ENCODE data around the gene MISP3. TPM values are rescaled to one million over a fixed set of nuclear protein-coding genes. Genes with fewer than 3 reads are reported as not detected.

Gene MISP3
- total and polyA plus RNA-seq, 9 of the 15 experiments (the other 6 are each of a cell fraction or from before 2014, with no cell fraction given) = 0.25 to 5.6 (median 1.6) TPM

DNA sequence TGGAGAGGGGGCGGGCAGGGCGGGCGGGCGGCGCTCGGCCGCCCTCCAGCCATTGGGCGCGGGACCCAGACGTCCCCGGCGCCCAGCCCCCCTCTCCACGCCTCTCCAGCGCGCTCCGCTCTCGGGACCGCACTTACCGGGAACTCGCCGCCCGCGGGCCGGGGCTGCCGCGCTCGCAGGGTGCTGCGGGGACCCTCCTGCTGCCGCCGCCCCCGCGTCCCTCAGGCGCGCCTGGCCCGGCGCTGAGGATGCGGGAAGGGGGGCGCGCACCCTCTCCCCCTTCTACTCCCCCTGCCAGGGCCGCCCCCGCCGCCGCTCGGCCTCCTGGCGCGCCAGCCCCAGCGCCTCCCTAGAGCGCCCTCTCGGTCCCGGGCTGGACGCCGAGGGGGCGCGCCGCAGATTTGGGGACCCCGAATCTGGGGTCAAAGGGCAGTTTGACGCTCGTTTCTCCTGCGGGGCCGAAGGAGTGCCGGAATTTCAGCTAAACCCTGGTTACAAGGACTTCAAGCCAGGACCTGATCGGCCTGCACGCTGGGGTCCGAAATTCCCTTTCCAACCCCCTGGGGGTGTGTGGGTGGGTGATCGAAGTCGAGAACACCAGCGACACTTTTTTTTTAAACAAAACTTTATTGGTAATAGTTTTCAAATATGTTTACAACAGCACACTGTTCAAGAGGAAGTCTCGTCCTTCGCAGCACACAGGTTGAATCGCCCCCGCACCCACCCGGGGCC, 18.7 kb downstream of the MISP3 start (continued):
- TF ChIP-seq, protein P1, sequence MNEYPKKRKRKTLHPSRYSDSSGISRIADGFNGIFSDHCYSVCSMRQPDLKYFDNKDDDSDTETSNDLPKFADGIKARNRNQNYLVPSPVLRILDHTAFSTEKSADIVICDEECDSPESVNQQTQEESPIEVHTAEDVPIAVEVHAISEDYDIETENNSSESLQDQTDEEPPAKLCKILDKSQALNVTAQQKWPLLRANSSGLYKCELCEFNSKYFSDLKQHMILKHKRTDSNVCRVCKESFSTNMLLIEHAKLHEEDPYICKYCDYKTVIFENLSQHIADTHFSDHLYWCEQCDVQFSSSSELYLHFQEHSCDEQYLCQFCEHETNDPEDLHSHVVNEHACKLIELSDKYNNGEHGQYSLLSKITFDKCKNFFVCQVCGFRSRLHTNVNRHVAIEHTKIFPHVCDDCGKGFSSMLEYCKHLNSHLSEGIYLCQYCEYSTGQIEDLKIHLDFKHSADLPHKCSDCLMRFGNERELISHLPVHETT (CRISPR knock-in tag; conservative IDR thresholded peaks at IDR 0.05 in 1 of 2, IDR thresholded peaks at IDR 0.05 in 1 of 2) = peak in 1 of 2 experiments; percentile 80; a peak in 2 of 4 replicates
- TF ChIP-seq YY1 (IDR thresholded peaks at IDR 0.05; ENCODE audit: borderline replicate concordance in 1 of 3, control insufficient read depth in 1 of 3, extremely low read depth in 1 of 3, insufficient read depth in 3 of 3, insufficient read length in 1 of 3, insufficient replicate concordance in 2 of 3, low read depth in 1 of 3, low read length in 2 of 3) (peak in 1 of 3 experiments; percentile 18), ZNF347 (CRISPR knock-in tag; IDR thresholded peaks at IDR 0.05; ENCODE audit: low read depth) (no peak), NFIX (CRISPR knock-in tag; IDR thresholded peaks at IDR 0.05; ENCODE audit: low read depth) (no peak), JUNB (CRISPR knock-in tag; conservative IDR thresholded peaks at IDR 0.05) (no peak), ILK (tag; IDR thresholded peaks at IDR 0.05; ENCODE audit: borderline replicate concordance, low read depth) (no peak), ZFP36 (IDR thresholded peaks at IDR 0.05; ENCODE audit: low read depth, low read length, partially characterized antibody) (no peak), SREBF1 (IDR thresholded peaks at IDR 0.05; ENCODE audit: borderline replicate concordance, low read depth, low read length) (no peak), ZNF121 (CRISPR knock-in tag; conservative IDR thresholded peaks at IDR 0.05) (no peak), PHTF2 (CRISPR knock-in tag; IDR thresholded peaks at IDR 0.05) (no peak), CHD1 (IDR thresholded peaks at IDR 0.05; ENCODE audit: low read length) (no peak), ZBTB17 (CRISPR knock-in tag; IDR thresholded peaks at IDR 0.05) (0 out of 2 replicates have a peak, but pooled peaks have one; percentile 44), ZNF324 (CRISPR knock-in tag; IDR thresholded peaks at IDR 0.05) (no peak), FOS (IDR thresholded peaks at IDR 0.05; ENCODE audit: extremely low read depth, insufficient read length) (no peak), RBM25 (IDR thresholded peaks at IDR 0.05; ENCODE audit: low read depth, low read length, severe bottlenecking) (peak; percentile 30), SMARCC2 (IDR thresholded peaks at IDR 0.05; ENCODE audit: low read depth) (no peak), SUPT5H (IDR thresholded peaks at IDR 0.05) (peak; percentile 46), ZNF143 (CRISPR knock-in tag; IDR thresholded peaks at IDR 0.05) (0 out of 2 replicates have a peak, but pooled peaks have one; percentile 19)
- TF ChIP-seq, protein P2, sequence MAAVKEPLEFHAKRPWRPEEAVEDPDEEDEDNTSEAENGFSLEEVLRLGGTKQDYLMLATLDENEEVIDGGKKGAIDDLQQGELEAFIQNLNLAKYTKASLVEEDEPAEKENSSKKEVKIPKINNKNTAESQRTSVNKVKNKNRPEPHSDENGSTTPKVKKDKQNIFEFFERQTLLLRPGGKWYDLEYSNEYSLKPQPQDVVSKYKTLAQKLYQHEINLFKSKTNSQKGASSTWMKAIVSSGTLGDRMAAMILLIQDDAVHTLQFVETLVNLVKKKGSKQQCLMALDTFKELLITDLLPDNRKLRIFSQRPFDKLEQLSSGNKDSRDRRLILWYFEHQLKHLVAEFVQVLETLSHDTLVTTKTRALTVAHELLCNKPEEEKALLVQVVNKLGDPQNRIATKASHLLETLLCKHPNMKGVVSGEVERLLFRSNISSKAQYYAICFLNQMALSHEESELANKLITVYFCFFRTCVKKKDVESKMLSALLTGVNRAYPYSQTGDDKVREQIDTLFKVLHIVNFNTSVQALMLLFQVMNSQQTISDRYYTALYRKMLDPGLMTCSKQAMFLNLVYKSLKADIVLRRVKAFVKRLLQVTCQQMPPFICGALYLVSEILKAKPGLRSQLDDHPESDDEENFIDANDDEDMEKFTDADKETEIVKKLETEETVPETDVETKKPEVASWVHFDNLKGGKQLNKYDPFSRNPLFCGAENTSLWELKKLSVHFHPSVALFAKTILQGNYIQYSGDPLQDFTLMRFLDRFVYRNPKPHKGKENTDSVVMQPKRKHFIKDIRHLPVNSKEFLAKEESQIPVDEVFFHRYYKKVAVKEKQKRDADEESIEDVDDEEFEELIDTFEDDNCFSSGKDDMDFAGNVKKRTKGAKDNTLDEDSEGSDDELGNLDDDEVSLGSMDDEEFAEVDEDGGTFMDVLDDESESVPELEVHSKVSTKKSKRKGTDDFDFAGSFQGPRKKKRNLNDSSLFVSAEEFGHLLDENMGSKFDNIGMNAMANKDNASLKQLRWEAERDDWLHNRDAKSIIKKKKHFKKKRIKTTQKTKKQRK (IDR thresholded peaks at IDR 0.05; ENCODE audit: borderline replicate concordance, low read depth, low read length) = no peak
- TF ChIP-seq, protein P3, sequence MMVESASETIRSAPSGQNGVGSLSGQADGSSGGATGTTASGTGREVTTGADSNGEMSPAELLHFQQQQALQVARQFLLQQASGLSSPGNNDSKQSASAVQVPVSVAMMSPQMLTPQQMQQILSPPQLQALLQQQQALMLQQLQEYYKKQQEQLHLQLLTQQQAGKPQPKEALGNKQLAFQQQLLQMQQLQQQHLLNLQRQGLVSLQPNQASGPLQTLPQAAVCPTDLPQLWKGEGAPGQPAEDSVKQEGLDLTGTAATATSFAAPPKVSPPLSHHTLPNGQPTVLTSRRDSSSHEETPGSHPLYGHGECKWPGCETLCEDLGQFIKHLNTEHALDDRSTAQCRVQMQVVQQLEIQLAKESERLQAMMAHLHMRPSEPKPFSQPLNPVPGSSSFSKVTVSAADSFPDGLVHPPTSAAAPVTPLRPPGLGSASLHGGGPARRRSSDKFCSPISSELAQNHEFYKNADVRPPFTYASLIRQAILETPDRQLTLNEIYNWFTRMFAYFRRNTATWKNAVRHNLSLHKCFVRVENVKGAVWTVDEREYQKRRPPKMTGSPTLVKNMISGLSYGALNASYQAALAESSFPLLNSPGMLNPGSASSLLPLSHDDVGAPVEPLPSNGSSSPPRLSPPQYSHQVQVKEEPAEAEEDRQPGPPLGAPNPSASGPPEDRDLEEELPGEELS (CRISPR knock-in tag; IDR thresholded peaks at IDR 0.05; ENCODE audit: borderline replicate concordance) = no peak
